SK-N-SH treated with all-trans-retinoic acid at 6 μM for 48 hours (cell line): ENCODE data around the gene HDAC4.

Experiments
- ATAC-seq: fragments of 200-7000 bp; cut with Tn5 transposase; 3 replicates; pipeline ENCODE4 v1.9.1; 2020; ENCODE audit warnings: mild to moderate bottlenecking, moderate library complexity
- ARNTL ChIP-seq: fragments of 450-650 bp; formaldehyde crosslinking; IDR thresholded peaks from 2 replicates; pipeline ENCODE4 v1.5.0; 2020; ENCODE audit warnings: low read depth, mild to moderate bottlenecking, moderate library complexity, borderline replicate concordance
- BACH2 ChIP-seq: fragments of 250-450 bp; sonication (Bioruptor Pico); IDR thresholded peaks from 2 replicates; pipeline ENCODE4 v1.9.0; 2021; ENCODE audit warnings: mild to moderate bottlenecking, borderline replicate concordance
- ESRRG ChIP-seq: fragments of 250-450 bp; sonication (Bioruptor Pico); IDR thresholded peaks from 2 replicates; pipeline ENCODE4 v1.6.1; 2021; ENCODE audit warnings: mild to moderate bottlenecking
- GLIS3 ChIP-seq: fragments of 250-450 bp; sonication (Bioruptor Pico); IDR thresholded peaks from 2 replicates; pipeline ENCODE4 v1.5.0; 2020; ENCODE audit warnings: mild to moderate bottlenecking, moderate library complexity
- ISL1 ChIP-seq: fragments of 250-450 bp; sonication (Bioruptor Pico); IDR thresholded peaks from 2 replicates; pipeline ENCODE4 v2.1.2; 2022; ENCODE audit warnings: mild to moderate bottlenecking, moderate library complexity
- OSR1 ChIP-seq: fragments of 250-450 bp; sonication (Bioruptor Pico); IDR thresholded peaks from 2 replicates; pipeline ENCODE4 v1.8.0; 2022; ENCODE audit warnings: moderate library complexity, mild to moderate bottlenecking, inconsistent platforms
- PPARA ChIP-seq: fragments of 250-450 bp; sonication (Bioruptor Pico); IDR thresholded peaks from 2 replicates; pipeline ENCODE4 v1.5.0; 2020; ENCODE audit warnings: mild to moderate bottlenecking, borderline replicate concordance
- RARB ChIP-seq: fragments of 250-450 bp; sonication (Bioruptor Pico); IDR thresholded peaks from 2 replicates; pipeline ENCODE4 v1.8.0; 2021; ENCODE audit warnings: mild to moderate bottlenecking, moderate library complexity
- TCF4 ChIP-seq: fragments of 250-450 bp; sonication (Bioruptor Pico); IDR thresholded peaks from 2 replicates; pipeline ENCODE4 v1.8.0; 2021; ENCODE audit warnings: mild to moderate bottlenecking, moderate library complexity, borderline replicate concordance
- ZC3H10 ChIP-seq: fragments of 250-450 bp; sonication (Bioruptor Pico); IDR thresholded peaks from 2 replicates; pipeline ENCODE4 v1.5.1; 2021; ENCODE audit warnings: mild to moderate bottlenecking, moderate library complexity
- ZFP3 ChIP-seq: fragments of 250-450 bp; sonication (Bioruptor Pico); IDR thresholded peaks from 2 replicates; pipeline ENCODE4 v1.5.0; 2020; ENCODE audit warnings: mild to moderate bottlenecking, moderate library complexity
- ZFP30 ChIP-seq: fragments of 450-650 bp; formaldehyde crosslinking; IDR thresholded peaks from 2 replicates; pipeline ENCODE4 v1.5.0; 2022; ENCODE audit warnings: mild to moderate bottlenecking, moderate library complexity
- ZNF8 ChIP-seq: fragments of 450-650 bp; formaldehyde crosslinking; IDR thresholded peaks from 2 replicates; pipeline ENCODE4 v1.5.0; 2020; ENCODE audit warnings: mild to moderate bottlenecking, moderate library complexity
- TF ChIP-seq, protein P1 (sequence below): fragments of 250-450 bp; sonication (Bioruptor Pico); IDR thresholded peaks from 2 replicates; pipeline ENCODE4 v1.5.1; 2021; ENCODE audit warnings: mild to moderate bottlenecking, moderate library complexity
- TF ChIP-seq, protein P2 (sequence below): fragments of 250-450 bp; sonication (Bioruptor Pico); IDR thresholded peaks from 2 replicates; pipeline ENCODE4 v1.5.0; 2020; ENCODE audit warnings: mild to moderate bottlenecking, moderate library complexity
- TF ChIP-seq, protein P3 (sequence below): fragments of 250-450 bp; sonication (Bioruptor Pico); IDR thresholded peaks from 2 replicates; pipeline ENCODE4 v1.8.0; 2020; ENCODE audit warnings: mild to moderate bottlenecking, moderate library complexity, borderline replicate concordance
- TF ChIP-seq, protein P4 (sequence below): fragments of 250-450 bp; sonication (Bioruptor Pico); IDR thresholded peaks from 2 replicates; pipeline ENCODE4 v1.5.1; 2020; ENCODE audit warnings: low read depth, mild to moderate bottlenecking, moderate library complexity

HDAC4 gene

DNA sequence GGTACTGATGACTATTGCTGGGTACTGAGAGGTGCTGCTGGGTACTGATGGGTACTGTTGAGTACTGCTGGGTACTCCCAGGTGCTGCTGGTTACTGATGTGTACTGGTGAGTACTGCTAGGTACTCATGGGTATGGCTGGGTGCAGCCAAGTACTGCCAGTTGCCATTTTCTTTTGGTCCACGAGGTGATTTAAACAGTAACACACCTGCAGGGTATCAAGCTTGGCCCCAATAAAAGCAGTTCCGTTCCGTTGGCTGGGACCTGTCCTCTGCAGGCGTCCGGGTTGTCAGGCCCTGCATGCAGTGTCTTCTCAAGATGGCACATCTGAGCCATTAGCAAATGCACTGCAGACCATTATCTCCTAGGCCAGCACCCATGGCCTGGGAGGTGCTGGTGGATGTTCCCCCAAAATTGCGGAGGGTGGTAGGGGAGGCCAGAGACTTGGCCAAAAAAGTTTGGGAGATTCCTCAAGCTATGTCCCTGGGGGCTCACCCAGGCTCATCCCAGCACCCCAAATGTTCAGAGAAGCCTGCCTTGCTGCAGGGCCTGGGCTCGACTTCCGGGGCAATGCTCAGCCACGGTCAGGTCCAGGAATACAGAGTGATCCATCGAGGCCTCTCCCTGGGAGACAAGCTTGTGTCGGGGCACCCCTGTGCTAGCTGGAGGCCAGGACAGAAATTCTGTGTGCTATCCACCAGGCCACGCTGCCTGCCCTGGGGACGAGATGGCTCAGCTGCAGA lies 387.7 kb downstream of the HDAC4 start:
- TF ChIP-seq GLIS3 (no peak), ZFP3 (no peak), OSR1 (no peak), ZFP30 (CRISPR knock-in tag) (no peak), PPARA (CRISPR knock-in tag) (no peak), ARNTL (no peak), TCF4 (no peak), ZNF8 (CRISPR knock-in tag) (no peak)
- TF ChIP-seq, protein P1, sequence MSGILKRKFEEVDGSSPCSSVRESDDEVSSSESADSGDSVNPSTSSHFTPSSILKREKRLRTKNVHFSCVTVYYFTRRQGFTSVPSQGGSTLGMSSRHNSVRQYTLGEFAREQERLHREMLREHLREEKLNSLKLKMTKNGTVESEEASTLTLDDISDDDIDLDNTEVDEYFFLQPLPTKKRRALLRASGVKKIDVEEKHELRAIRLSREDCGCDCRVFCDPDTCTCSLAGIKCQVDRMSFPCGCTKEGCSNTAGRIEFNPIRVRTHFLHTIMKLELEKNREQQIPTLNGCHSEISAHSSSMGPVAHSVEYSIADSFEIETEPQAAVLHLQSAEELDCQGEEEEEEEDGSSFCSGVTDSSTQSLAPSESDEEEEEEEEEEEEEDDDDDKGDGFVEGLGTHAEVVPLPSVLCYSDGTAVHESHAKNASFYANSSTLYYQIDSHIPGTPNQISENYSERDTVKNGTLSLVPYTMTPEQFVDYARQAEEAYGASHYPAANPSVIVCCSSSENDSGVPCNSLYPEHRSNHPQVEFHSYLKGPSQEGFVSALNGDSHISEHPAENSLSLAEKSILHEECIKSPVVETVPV (CRISPR knock-in tag), result no peak
- ATAC-seq, result no peak

DNA sequence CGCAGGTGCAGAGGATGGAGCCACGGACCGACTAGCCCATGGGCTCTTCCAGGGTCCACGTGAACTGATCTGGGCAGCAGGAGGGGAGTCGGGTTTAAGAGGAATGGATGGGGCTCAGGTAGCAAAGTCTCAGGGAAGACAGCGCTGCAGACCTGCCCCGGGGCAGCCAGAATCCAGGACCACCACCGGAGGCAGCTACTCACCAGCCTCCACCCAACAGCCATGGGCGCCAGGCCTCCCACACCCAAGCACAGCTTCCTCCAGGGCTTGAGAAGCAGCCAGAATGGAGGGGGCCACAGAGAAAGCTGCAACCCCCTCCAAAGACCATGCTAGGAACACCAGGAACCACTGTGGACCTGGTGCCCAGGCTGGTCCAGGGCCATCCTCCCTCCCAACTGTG lies 388.6 kb downstream of the HDAC4 start:
- ATAC-seq, result no peak

DNA sequence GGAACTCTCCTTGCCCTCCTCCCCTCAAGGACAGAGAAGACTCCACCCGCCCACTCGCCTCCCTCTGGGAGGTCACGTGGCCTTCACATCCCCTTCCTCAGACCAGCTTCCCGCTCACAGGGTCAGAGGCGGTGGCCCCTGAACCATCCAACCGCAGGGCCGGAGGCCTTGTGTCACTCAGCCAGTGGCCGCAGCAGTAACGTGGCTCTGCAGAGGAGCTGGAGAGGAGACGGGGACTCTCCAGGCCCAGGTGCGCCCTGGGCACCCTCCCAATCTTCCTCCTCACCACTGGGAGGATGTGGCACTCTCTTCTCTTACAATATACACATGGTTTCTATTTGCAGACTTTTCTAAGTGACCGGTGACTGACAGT lies 391.2 kb downstream of the HDAC4 start:
- TF ChIP-seq BACH2 (no peak), OSR1 (no peak), ISL1 (CRISPR knock-in tag) (no peak), ZFP3 (no peak)
- TF ChIP-seq, protein P2, sequence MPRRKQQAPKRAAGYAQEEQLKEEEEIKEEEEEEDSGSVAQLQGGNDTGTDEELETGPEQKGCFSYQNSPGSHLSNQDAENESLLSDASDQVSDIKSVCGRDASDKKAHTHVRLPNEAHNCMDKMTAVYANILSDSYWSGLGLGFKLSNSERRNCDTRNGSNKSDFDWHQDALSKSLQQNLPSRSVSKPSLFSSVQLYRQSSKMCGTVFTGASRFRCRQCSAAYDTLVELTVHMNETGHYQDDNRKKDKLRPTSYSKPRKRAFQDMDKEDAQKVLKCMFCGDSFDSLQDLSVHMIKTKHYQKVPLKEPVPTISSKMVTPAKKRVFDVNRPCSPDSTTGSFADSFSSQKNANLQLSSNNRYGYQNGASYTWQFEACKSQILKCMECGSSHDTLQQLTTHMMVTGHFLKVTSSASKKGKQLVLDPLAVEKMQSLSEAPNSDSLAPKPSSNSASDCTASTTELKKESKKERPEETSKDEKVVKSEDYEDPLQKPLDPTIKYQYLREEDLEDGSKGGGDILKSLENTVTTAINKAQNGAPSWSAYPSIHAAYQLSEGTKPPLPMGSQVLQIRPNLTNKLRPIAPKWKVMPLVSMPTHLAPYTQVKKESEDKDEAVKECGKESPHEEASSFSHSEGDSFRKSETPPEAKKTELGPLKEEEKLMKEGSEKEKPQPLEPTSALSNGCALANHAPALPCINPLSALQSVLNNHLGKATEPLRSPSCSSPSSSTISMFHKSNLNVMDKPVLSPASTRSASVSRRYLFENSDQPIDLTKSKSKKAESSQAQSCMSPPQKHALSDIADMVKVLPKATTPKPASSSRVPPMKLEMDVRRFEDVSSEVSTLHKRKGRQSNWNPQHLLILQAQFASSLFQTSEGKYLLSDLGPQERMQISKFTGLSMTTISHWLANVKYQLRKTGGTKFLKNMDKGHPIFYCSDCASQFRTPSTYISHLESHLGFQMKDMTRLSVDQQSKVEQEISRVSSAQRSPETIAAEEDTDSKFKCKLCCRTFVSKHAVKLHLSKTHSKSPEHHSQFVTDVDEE (CRISPR knock-in tag), result no peak
- TF ChIP-seq, protein P3, sequence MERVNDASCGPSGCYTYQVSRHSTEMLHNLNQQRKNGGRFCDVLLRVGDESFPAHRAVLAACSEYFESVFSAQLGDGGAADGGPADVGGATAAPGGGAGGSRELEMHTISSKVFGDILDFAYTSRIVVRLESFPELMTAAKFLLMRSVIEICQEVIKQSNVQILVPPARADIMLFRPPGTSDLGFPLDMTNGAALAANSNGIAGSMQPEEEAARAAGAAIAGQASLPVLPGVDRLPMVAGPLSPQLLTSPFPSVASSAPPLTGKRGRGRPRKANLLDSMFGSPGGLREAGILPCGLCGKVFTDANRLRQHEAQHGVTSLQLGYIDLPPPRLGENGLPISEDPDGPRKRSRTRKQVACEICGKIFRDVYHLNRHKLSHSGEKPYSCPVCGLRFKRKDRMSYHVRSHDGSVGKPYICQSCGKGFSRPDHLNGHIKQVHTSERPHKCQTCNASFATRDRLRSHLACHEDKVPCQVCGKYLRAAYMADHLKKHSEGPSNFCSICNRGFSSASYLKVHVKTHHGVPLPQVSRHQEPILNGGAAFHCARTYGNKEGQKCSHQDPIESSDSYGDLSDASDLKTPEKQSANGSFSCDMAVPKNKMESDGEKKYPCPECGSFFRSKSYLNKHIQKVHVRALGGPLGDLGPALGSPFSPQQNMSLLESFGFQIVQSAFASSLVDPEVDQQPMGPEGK (CRISPR knock-in tag), result no peak
- TF ChIP-seq, all 23 proteins: peak for 0

More for the DNA sequence above, 388.6 kb downstream of the HDAC4 start:
- TF ChIP-seq ESRRG (no peak), GLIS3 (no peak), RARB (CRISPR knock-in tag) (no peak), ZC3H10 (CRISPR knock-in tag) (no peak), BACH2 (no peak), ISL1 (CRISPR knock-in tag) (no peak), ARNTL (no peak)
- TF ChIP-seq, protein P3 (CRISPR knock-in tag), result no peak
- TF ChIP-seq, protein P4, sequence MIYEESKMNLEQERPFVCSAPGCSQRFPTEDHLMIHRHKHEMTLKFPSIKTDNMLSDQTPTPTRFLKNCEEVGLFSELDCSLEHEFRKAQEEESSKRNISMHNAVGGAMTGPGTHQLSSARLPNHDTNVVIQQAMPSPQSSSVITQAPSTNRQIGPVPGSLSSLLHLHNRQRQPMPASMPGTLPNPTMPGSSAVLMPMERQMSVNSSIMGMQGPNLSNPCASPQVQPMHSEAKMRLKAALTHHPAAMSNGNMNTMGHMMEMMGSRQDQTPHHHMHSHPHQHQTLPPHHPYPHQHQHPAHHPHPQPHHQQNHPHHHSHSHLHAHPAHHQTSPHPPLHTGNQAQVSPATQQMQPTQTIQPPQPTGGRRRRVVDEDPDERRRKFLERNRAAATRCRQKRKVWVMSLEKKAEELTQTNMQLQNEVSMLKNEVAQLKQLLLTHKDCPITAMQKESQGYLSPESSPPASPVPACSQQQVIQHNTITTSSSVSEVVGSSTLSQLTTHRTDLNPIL (CRISPR knock-in tag), result no peak
- TF ChIP-seq, protein P1 (CRISPR knock-in tag), result no peak

More for the DNA sequence above, 391.2 kb downstream of the HDAC4 start:
- ATAC-seq, result no peak
